WTC11 (cell line): ENCODE data around the gene NRSN2. TPM values are rescaled to one million over a fixed set of nuclear protein-coding genes. Genes with fewer than 3 reads are reported as not detected.
A peak's percentile ranks its signal among the peaks of the same experiment; 100 is the strongest.

Experiments used
- ATAC-seq: fragments of 200-7000 bp; cut with Tn5 transposase; 2 replicates; pipeline ENCODE4 v1.10.0; 2021; ENCODE audit warnings: mild to moderate bottlenecking, moderate library complexity
- CTCF ChIA-PET: fragments of 300-600 bp; sonication (Branson Sonifier 250); formaldehyde crosslinking; loops from one replicate; lab custom pipeline; 2021; ENCODE audit warnings: antibody characterized with exemption; lab: Charles Lee
- POLR2A ChIA-PET: fragments of 350-600 bp; sonication (Branson Sonifier 250); formaldehyde crosslinking; loops from one replicate; lab custom pipeline; 2021; ENCODE audit warnings: antibody characterized with exemption; lab: Charles Lee
- DNase-seq: peaks from one replicate; pipeline ENCODE4 v3.0.0; 2021; ENCODE audit warnings: low spot score
- H3K27ac Mint-ChIP-seq: 2 replicates; pipeline ENCODE4 v1.8.0; 2021; ENCODE audit warnings: mixed read lengths
- H3K27me3 Mint-ChIP-seq: 2 replicates; pipeline ENCODE4 v1.8.0; 2021; ENCODE audit warnings: low read depth, mild to moderate bottlenecking, moderate library complexity, mixed read lengths
- H3K36me3 Mint-ChIP-seq: 2 replicates; pipeline ENCODE4 v1.8.0; 2021; ENCODE audit warnings: mixed read lengths
- H3K4me1 Mint-ChIP-seq: 2 replicates; pipeline ENCODE4 v1.8.0; 2022; ENCODE audit warnings: mixed read lengths
- H3K4me3 Mint-ChIP-seq: 2 replicates; pipeline ENCODE4 v1.8.0; 2021; ENCODE audit warnings: mild to moderate bottlenecking, moderate library complexity, mixed read lengths
- H3K9me3 Mint-ChIP-seq: 2 replicates; pipeline ENCODE4 v1.8.0; 2021; ENCODE audit warnings: mixed read lengths
- GABPB1 ChIP-seq: sonication (generic); formaldehyde crosslinking; IDR thresholded peaks from 2 replicates; pipeline ENCODE4 v1.8.1; 2023; ENCODE audit warnings: mild to moderate bottlenecking, missing genetic modification reagents
- NR1H2 ChIP-seq: sonication (generic); formaldehyde crosslinking; IDR thresholded peaks from 2 replicates; pipeline ENCODE4 v1.9.0; 2021; ENCODE audit warnings: mild to moderate bottlenecking, moderate library complexity, missing genetic modification reagents
- SOX15 ChIP-seq: fragments of 250-450 bp; sonication (Bioruptor Pico); IDR thresholded peaks from 2 replicates; pipeline ENCODE4 v1.9.0; 2021; ENCODE audit warnings: mild to moderate bottlenecking
- TEAD1 ChIP-seq: sonication (generic); formaldehyde crosslinking; IDR thresholded peaks from 2 replicates; pipeline ENCODE4 v1.8.0; 2022; ENCODE audit warnings: mild to moderate bottlenecking, missing genetic modification reagents
- ZNF219 ChIP-seq: sonication (generic); formaldehyde crosslinking; IDR thresholded peaks from 2 replicates; pipeline ENCODE4 v1.8.0; 2023; ENCODE audit warnings: missing genetic modification reagents, mild to moderate bottlenecking, borderline replicate concordance
- total RNA-seq: library from RNA; stranded (reverse); gene quantifications from 3 replicates; pipeline ENCODE4 v1.2.3, GENCODE V29; 2021
- TF ChIP-seq, protein P1 (sequence below): sonication (generic); formaldehyde crosslinking; IDR thresholded peaks from 2 replicates; pipeline ENCODE4 v1.8.1; 2023; ENCODE audit warnings: mild to moderate bottlenecking, missing genetic modification reagents
- TF ChIP-seq, protein P2 (sequence below): fragments of 250-450 bp; sonication (Bioruptor Pico); IDR thresholded peaks from 2 replicates; pipeline ENCODE4 v1.9.0; 2021; ENCODE audit warnings: mild to moderate bottlenecking
- TF ChIP-seq, protein P3 (sequence below): sonication (generic); formaldehyde crosslinking; IDR thresholded peaks from 2 replicates; pipeline ENCODE4 v1.8.1; 2023; ENCODE audit warnings: mild to moderate bottlenecking, missing genetic modification reagents, borderline replicate concordance
- TF ChIP-seq, protein P4 (sequence below): fragments of 250-450 bp; sonication (Bioruptor Pico); IDR thresholded peaks from 2 replicates; pipeline ENCODE4 v1.8.0; 2021; ENCODE audit warnings: mild to moderate bottlenecking
- TF ChIP-seq, protein P5 (sequence below): sonication (generic); formaldehyde crosslinking; IDR thresholded peaks from 2 replicates; pipeline ENCODE4 v1.8.0; 2022; ENCODE audit warnings: missing genetic modification reagents

NRSN2 gene
- total RNA-seq, 1 experiment from 2014 or later: 23.0 TPM

DNA sequence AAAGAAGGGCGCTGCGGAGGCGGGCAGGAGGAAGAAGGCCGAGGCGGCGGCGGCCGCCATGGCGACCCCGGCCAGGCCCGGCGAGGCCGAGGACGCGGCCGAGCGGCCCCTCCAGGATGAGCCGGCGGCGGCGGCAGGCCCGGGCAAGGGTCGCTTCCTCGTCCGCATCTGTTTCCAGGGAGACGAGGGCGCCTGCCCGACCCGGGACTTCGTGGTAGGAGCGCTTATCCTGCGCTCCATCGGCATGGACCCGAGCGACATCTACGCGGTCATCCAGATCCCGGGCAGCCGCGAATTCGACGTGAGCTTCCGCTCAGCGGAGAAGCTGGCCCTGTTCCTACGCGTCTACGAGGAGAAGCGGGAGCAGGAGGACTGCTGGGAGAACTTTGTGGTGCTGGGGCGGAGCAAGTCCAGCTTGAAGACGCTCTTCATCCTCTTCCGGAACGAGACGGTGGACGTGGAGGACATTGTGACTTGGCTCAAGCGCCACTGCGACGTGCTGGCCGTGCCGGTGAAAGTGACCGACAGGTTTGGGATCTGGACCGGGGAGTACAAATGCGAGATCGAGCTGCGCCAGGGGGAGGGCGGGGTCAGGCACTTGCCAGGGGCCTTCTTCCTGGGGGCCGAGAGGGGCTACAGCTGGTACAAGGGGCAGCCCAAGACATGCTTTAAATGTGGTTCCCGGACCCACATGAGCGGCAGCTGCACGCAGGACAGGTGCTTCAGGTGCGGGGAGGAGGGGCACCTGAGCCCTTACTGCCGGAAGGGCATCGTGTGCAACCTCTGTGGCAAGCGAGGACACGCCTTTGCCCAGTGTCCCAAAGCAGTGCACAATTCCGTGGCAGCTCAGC, 48.8 kb upstream of the NRSN2 start (continued):
- TF ChIP-seq, protein P1, sequence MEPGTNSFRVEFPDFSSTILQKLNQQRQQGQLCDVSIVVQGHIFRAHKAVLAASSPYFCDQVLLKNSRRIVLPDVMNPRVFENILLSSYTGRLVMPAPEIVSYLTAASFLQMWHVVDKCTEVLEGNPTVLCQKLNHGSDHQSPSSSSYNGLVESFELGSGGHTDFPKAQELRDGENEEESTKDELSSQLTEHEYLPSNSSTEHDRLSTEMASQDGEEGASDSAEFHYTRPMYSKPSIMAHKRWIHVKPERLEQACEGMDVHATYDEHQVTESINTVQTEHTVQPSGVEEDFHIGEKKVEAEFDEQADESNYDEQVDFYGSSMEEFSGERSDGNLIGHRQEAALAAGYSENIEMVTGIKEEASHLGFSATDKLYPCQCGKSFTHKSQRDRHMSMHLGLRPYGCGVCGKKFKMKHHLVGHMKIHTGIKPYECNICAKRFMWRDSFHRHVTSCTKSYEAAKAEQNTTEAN: peak; percentile 32; the same call in 1 of the 2 replicates
- TF ChIP-seq TEAD1 (CRISPR knock-in tag): no peak
- TF ChIP-seq, protein P2, sequence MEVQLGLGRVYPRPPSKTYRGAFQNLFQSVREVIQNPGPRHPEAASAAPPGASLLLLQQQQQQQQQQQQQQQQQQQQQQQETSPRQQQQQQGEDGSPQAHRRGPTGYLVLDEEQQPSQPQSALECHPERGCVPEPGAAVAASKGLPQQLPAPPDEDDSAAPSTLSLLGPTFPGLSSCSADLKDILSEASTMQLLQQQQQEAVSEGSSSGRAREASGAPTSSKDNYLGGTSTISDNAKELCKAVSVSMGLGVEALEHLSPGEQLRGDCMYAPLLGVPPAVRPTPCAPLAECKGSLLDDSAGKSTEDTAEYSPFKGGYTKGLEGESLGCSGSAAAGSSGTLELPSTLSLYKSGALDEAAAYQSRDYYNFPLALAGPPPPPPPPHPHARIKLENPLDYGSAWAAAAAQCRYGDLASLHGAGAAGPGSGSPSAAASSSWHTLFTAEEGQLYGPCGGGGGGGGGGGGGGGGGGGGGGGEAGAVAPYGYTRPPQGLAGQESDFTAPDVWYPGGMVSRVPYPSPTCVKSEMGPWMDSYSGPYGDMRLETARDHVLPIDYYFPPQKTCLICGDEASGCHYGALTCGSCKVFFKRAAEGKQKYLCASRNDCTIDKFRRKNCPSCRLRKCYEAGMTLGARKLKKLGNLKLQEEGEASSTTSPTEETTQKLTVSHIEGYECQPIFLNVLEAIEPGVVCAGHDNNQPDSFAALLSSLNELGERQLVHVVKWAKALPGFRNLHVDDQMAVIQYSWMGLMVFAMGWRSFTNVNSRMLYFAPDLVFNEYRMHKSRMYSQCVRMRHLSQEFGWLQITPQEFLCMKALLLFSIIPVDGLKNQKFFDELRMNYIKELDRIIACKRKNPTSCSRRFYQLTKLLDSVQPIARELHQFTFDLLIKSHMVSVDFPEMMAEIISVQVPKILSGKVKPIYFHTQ (CRISPR knock-in tag): no peak
- no peak for TF ChIP-seq ZNF219 (CRISPR knock-in tag)
- 0 out of 2 replicates have a peak, but pooled peaks have one; percentile 31 for TF ChIP-seq NR1H2 (CRISPR knock-in tag)
- TF ChIP-seq SOX15 (CRISPR knock-in tag): no peak
- TF ChIP-seq, protein P3, sequence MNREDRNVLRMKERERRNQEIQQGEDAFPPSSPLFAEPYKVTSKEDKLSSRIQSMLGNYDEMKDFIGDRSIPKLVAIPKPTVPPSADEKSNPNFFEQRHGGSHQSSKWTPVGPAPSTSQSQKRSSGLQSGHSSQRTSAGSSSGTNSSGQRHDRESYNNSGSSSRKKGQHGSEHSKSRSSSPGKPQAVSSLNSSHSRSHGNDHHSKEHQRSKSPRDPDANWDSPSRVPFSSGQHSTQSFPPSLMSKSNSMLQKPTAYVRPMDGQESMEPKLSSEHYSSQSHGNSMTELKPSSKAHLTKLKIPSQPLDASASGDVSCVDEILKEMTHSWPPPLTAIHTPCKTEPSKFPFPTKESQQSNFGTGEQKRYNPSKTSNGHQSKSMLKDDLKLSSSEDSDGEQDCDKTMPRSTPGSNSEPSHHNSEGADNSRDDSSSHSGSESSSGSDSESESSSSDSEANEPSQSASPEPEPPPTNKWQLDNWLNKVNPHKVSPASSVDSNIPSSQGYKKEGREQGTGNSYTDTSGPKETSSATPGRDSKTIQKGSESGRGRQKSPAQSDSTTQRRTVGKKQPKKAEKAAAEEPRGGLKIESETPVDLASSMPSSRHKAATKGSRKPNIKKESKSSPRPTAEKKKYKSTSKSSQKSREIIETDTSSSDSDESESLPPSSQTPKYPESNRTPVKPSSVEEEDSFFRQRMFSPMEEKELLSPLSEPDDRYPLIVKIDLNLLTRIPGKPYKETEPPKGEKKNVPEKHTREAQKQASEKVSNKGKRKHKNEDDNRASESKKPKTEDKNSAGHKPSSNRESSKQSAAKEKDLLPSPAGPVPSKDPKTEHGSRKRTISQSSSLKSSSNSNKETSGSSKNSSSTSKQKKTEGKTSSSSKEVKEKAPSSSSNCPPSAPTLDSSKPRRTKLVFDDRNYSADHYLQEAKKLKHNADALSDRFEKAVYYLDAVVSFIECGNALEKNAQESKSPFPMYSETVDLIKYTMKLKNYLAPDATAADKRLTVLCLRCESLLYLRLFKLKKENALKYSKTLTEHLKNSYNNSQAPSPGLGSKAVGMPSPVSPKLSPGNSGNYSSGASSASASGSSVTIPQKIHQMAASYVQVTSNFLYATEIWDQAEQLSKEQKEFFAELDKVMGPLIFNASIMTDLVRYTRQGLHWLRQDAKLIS (CRISPR knock-in tag): no peak
- peak; percentile 66 for TF ChIP-seq GABPB1 (CRISPR knock-in tag)
- TF ChIP-seq, protein P4, sequence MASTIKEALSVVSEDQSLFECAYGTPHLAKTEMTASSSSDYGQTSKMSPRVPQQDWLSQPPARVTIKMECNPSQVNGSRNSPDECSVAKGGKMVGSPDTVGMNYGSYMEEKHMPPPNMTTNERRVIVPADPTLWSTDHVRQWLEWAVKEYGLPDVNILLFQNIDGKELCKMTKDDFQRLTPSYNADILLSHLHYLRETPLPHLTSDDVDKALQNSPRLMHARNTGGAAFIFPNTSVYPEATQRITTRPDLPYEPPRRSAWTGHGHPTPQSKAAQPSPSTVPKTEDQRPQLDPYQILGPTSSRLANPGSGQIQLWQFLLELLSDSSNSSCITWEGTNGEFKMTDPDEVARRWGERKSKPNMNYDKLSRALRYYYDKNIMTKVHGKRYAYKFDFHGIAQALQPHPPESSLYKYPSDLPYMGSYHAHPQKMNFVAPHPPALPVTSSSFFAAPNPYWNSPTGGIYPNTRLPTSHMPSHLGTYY: no peak
- TF ChIP-seq, all 79 proteins: peak for 13

DNA sequence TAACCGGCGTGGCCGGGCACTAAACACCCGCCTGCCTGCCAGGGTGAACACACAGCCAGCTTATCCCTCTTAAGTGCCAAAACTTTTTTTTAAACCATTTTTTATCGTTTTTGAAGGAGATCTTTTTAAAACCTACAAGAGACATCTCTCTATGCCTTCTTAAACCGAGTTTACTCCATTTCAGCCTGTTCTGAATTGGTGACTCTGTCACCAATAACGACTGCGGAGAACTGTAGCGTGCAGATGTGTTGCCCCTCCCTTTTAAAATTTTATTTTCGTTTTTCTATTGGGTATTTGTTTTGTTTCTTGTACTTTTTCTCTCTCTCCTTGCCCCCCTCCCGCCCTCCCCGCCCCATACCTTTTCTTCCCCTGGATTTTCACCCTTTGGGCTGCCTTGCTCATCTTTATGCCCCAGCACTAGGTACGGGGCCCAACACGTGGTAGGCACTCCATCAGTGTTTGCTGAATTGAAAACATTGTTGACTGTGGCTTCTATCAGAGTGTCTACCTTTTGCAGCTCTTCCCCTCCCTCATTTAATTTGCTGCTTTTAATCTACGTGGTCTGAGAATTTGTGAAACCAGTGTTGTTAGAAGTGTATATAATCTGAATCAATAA, 48.0 kb upstream of the NRSN2 start:
- POLR2A ChIA-PET: interaction anchor here (0.7 to 6.3 kb wide), 4 partner anchors 11 to 55 kb away, joined by 3 to 110 read pairs (median 19); partner anchors contain the start of gene SOX12
- TF ChIP-seq, protein P5, sequence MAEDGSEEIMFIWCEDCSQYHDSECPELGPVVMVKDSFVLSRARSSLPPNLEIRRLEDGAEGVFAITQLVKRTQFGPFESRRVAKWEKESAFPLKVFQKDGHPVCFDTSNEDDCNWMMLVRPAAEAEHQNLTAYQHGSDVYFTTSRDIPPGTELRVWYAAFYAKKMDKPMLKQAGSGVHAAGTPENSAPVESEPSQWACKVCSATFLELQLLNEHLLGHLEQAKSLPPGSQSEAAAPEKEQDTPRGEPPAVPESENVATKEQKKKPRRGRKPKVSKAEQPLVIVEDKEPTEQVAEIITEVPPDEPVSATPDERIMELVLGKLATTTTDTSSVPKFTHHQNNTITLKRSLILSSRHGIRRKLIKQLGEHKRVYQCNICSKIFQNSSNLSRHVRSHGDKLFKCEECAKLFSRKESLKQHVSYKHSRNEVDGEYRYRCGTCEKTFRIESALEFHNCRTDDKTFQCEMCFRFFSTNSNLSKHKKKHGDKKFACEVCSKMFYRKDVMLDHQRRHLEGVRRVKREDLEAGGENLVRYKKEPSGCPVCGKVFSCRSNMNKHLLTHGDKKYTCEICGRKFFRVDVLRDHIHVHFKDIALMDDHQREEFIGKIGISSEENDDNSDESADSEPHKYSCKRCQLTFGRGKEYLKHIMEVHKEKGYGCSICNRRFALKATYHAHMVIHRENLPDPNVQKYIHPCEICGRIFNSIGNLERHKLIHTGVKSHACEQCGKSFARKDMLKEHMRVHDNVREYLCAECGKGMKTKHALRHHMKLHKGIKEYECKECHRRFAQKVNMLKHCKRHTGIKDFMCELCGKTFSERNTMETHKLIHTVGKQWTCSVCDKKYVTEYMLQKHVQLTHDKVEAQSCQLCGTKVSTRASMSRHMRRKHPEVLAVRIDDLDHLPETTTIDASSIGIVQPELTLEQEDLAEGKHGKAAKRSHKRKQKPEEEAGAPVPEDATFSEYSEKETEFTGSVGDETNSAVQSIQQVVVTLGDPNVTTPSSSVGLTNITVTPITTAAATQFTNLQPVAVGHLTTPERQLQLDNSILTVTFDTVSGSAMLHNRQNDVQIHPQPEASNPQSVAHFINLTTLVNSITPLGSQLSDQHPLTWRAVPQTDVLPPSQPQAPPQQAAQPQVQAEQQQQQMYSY (CRISPR knock-in tag): no peak
- TF ChIP-seq ZNF219 (CRISPR knock-in tag): no peak
- TF ChIP-seq, all 79 proteins: peak for 0
- no peak for ATAC-seq
- Mint-ChIP-seq H3K27ac (peak overlapping the region; percentile 100), H3K4me1 (peaks cover 57% of the 10 kb centered on the region), H3K9me3 (peaks cover 12% of the 10 kb centered on the region), H3K36me3 (peaks cover 22% of the 10 kb centered on the region), H3K27me3 (peaks cover 36% of the 10 kb centered on the region), H3K4me3 (peak overlapping the region; percentile 100)
- no peak for DNase-seq
- CTCF ChIA-PET: interaction anchor here (0.7 to 6.5 kb wide), 4 partner anchors 11 to 31 kb away, joined by 4 to 55 read pairs (median 33); partner anchors contain the start of gene SOX12
